HepG2 (cell line): ENCODE results near the gene VAPB. TPM values are rescaled to one million over a fixed set of nuclear protein-coding genes. Genes with fewer than 3 reads are reported as not detected.

ENCODE experiments used
- ATAC-seq: fragments of 200-7000 bp; cut with Tn5 transposase; 3 replicates; pipeline ENCODE4 v1.9.1; 2020; ENCODE audit warnings: mild to moderate bottlenecking, moderate library complexity
- BruUV-seq: library from RNA; stranded (reverse); fragments of 400-500 nt; replicated peaks from 2 replicates; lab custom pipeline; 2021; lab: Mats Ljungman, UMichigan
- CTCF ChIA-PET: fragments of 300-600 bp; formaldehyde crosslinking; extraction: SDS; loops from one replicate; lab custom pipeline; 2021; ENCODE audit warnings: low total read pairs, inconsistent platforms, low intra/inter-chr PET ratio; lab: Yijun Ruan, JAX
- POLR2A ChIA-PET: fragments of 350-600 bp; sonication (Branson Sonifier 250); formaldehyde crosslinking; loops from one replicate; lab custom pipeline; 2020; ENCODE audit warnings: antibody characterized with exemption, inconsistent platforms; lab: Yijun Ruan, JAX
- DNase-seq: peaks from one replicate; pipeline ENCODE4 v3.0.0-alpha.2; 2015; ENCODE audit warnings: low spot score
- FAIRE-seq: peaks from 3 replicates; lab custom pipeline; 2011; peaks lifted over from hg19 to GRCh38; lab: Jason Lieb, UNC
- H2AFZ ChIP-seq: one replicate; pipeline ENCODE4 v1.6.1; 2011; ENCODE audit warnings: low read length, inconsistent platforms
- H3K27ac ChIP-seq: fragments of 300-600 bp; 3 replicates; pipeline ENCODE4 v1.8.0; 2011; ENCODE audit warnings: mixed run types, mild to moderate bottlenecking, mixed read lengths, low read length, inconsistent platforms; ENCODE audit not compliant: insufficient read depth; ENCODE audit errors: extremely low read length
- H3K27me3 ChIP-seq, 2 experiments: fragments of 200-600 bp in 1 of 2; 2 replicates in 1 of 2; 3 replicates in 1 of 2; pipeline versions ENCODE4 v1.6.0 to v1.8.0; 2011; ENCODE audit warnings: low read length in 2 of 2, mild to moderate bottlenecking in 2 of 2, moderate library complexity in 2 of 2, inconsistent platforms in 1 of 2; ENCODE audit not compliant: insufficient read depth in 2 of 2, control insufficient read depth in 1 of 2
- H3K36me3 ChIP-seq, 2 experiments: fragments of 200-600 bp in 1 of 2; replicated peaks in 1 of 2; 2 replicates in 1 of 2; 3 replicates in 1 of 2; pipeline versions ENCODE4 v1.5.1 to v1.8.0; 2011; ENCODE audit warnings: low read length in 2 of 2, inconsistent platforms in 1 of 2; ENCODE audit not compliant: insufficient read depth in 2 of 2, control insufficient read depth in 1 of 2
- H3K4me1 ChIP-seq: 2 replicates; pipeline ENCODE4 v1.5.1; 2012; ENCODE audit warnings: low read length, inconsistent platforms; ENCODE audit not compliant: insufficient read depth
- H3K4me2 ChIP-seq: 2 replicates; pipeline ENCODE4 v1.6.0; 2011; ENCODE audit warnings: low read depth, low read length, inconsistent platforms
- H3K4me3 ChIP-seq, 3 experiments: fragments of 200-600 bp in 1 of 3; sonication (generic), shearing (Covaris generic) in 1 of 3; replicated peaks in 1 of 3; 2 replicates each; pipeline ENCODE4 v1.5.1; 2011 to 2016; ENCODE audit warnings: low read length in 3 of 3, inconsistent platforms in 2 of 3, low read depth in 2 of 3, mild to moderate bottlenecking in 2 of 3, control low read depth in 1 of 3, mixed read lengths in 1 of 3; ENCODE audit not compliant: insufficient read depth in 1 of 3
- H3K79me2 ChIP-seq: one replicate; pipeline ENCODE4 v1.6.1; 2011; ENCODE audit warnings: low read length, inconsistent platforms; ENCODE audit not compliant: insufficient read depth
- H3K9ac ChIP-seq: 2 replicates; pipeline ENCODE4 v1.6.0; 2011; ENCODE audit warnings: mild to moderate bottlenecking, low read depth, low read length, inconsistent platforms; ENCODE audit not compliant: insufficient read depth
- H3K9me3 ChIP-seq: 2 replicates; pipeline ENCODE4 v1.5.1; 2012; ENCODE audit warnings: mild to moderate bottlenecking, low read length
- H4K20me1 ChIP-seq: 2 replicates; pipeline ENCODE4 v1.6.0; 2011; ENCODE audit warnings: inconsistent platforms, mild to moderate bottlenecking, low read length, moderate library complexity; ENCODE audit not compliant: insufficient read depth
- MEIS1 ChIP-seq: sonication (generic); formaldehyde crosslinking; IDR thresholded peaks from 2 replicates; pipeline ENCODE4 v1.9.0; 2021; ENCODE audit warnings: mild to moderate bottlenecking, missing genetic modification reagents, moderate library complexity, borderline replicate concordance
- MEIS2 ChIP-seq: sonication (generic); formaldehyde crosslinking; IDR thresholded peaks from 2 replicates; pipeline ENCODE4 v1.9.0; 2021; ENCODE audit warnings: mild to moderate bottlenecking, missing genetic modification reagents
- POLR2AphosphoS2 ChIP-seq: IDR thresholded peaks from 2 replicates; pipeline ENCODE4 v1.6.1; 2011; ENCODE audit warnings: low read depth, low read length, improper control_type of control experiment
- SALL1 ChIP-seq: sonication (generic); formaldehyde crosslinking; IDR thresholded peaks from 2 replicates; pipeline ENCODE4 v1.8.0; 2022; ENCODE audit warnings: mild to moderate bottlenecking, missing genetic modification reagents
- SATB2 ChIP-seq: sonication (generic); formaldehyde crosslinking; IDR thresholded peaks from 2 replicates; pipeline ENCODE4 v1.5.0; 2020; ENCODE audit warnings: missing genetic modification reagents
- TCF7 ChIP-seq: sonication (generic); IDR thresholded peaks from 2 replicates; pipeline ENCODE4 v1.6.1; 2016; ENCODE audit warnings: antibody characterized with exemption, low read depth
- ZNF605 ChIP-seq: sonication (generic); formaldehyde crosslinking; IDR thresholded peaks from 2 replicates; pipeline ENCODE4 v1.8.0; 2022; ENCODE audit warnings: mild to moderate bottlenecking, missing genetic modification reagents
- ZNF777 ChIP-seq: sonication (generic); formaldehyde crosslinking; IDR thresholded peaks from 2 replicates; pipeline ENCODE4 v1.4.0; 2020; ENCODE audit warnings: missing genetic modification reagents
- WGBS: methylation state at CpG from one replicate; pipeline ENCODE4 v1.1.6; 2017; ENCODE audit warnings: low lambda C conversion rate; 5-methylcytosine and 5-hydroxymethylcytosine counted together
- in situ Hi-C: cut with HindIII; loops from 2 replicates; pipeline ENCODE4 v1.10.0; 2017; ENCODE audit warnings: low pct_unique_long_range_greater_than_20kb; ENCODE audit not compliant: extremely low pct_ligation_motif_present
- intact Hi-C: fragments of 100-400 bp; cut with micrococcal nuclease; formaldehyde crosslinking; loops from one replicate; pipeline ENCODE4 v1.10.0; 2022; ENCODE audit not compliant: unreplicated experiment
- polyA plus RNA-seq, 8 experiments: library from polyadenylated mRNA; depleted of rRNA in 3 of 8; stranded (reverse) in 7 of 8; unstranded in 1 of 8; fragments of >200 nt; fragmentation: Illumina TruSeq in 4 of 8; extraction: Trizol in 4 of 8; gene quantifications; 2 replicates each; pipeline versions ENCODE4 v1.2.1 to v1.2.3, GENCODE V29; 2011 to 2016; ENCODE audit warnings: low read depth in 4 of 8, missing spikeins in 1 of 8, mixed read lengths in 1 of 8; ENCODE audit not compliant: insufficient read depth in 1 of 8
- total RNA-seq, 5 experiments: library from RNA; depleted of rRNA; stranded (reverse); fragments of >200 nt; fragmentation: Illumina TruSeq; extraction: Trizol; gene quantifications; 2 replicates each; pipeline ENCODE4 v1.2.3, GENCODE V29; 2016; ENCODE audit warnings: low read depth in 1 of 5

The VAPB gene
- total and polyA plus RNA-seq, 2 of the 13 experiments (the other 11 are each of a cell fraction or from before 2014, with no cell fraction given) = 18.6 to 48.5 TPM

DNA sequence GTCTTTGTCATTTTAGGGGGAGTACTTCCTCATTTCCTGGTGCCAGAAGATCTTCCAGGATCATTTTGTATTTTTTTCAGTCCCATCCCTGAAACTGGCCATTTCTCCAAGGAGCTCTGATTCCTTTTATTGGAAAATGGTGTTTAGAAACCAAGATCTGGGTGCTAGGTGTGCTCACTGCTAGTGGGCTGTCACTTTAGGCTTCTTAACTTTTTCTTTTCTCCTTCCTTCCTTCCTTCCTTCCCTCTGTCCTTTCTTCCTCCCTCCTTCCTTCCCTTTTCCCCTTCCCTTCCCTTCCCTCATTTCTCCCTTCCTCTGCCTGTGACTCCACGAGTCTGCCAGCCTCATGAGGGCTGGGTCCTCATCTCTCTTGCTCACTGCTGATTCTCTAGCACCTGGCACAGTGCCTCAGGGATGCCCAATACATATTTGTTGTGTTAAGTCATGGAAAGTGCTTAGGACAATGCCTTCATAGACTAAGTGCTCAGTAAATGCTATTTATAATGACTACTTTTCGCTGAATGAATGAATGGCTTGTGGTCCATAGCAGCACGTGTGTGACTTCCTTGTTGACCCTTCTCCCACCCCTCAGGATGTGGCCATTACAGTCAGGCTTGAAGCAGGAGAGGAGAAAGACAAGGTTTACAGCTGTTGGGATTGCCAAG is 89.2 kb downstream of the VAPB start (continued):
- peak; percentile 66; the same call in 1 of the 2 replicates for TF ChIP-seq ZNF605 (CRISPR knock-in tag)

DNA sequence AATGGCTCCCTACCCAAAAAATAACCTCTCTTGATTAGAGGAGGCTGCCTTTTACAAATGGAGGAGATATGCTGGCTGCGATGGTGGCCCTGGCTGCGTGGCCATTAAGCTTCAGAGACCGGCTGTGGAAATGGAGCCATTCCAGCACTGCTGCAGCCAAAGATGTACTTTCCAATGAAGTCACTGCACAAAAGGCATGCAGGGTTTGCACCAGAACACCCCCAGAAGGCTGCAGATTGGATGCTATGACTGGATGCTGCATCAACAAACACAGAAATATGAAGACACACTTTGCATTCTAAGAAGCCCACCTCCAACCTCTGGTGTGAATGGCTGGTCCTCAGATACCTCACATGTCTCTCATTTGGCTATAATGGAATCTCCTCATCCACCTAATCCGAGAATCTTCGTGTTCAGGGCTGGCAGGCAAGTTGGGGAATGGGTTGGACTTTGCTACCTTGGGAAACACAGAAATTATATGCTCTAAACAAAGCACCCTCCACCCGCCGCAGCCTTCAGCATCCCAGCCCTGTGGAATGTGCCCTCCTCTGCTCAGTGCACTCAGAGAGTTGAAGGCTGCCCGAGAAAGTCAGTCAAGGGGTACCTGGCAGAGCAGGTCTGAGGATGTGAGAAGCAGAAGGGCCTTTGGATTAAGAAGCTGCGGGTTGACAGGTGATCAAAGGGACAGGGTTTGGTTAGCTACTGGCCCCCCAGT is 90.9 kb downstream of the VAPB start:
- Histone ChIP-seq H3K4me3 (no peak overlapping the region), H3K4me1 (no peaks in the 10 kb centered on the region), H2AFZ (no peak overlapping the region), H3K4me2 (no peak overlapping the region), H3K27me3 (peaks cover 0 to 21% of the 10 kb centered on the region in 2 experiments; a peak in 1 of 5 replicates), H3K36me3 (no peaks in the 10 kb centered on the region), H3K27ac (no peak overlapping the region), H4K20me1 (no peaks in the 10 kb centered on the region), H3K79me2 (no peaks in the 10 kb centered on the region), H3K9ac (no peak overlapping the region), H3K9me3 (peaks cover 5% of the 10 kb centered on the region; the same call in 1 of the 2 replicates)
- WGBS = 30% methylated on average over 9 of the region's 9 CpGs
- ChIA-PET CTCF (no interaction called here), POLR2A (no interaction called here)
- TF ChIP-seq POLR2AphosphoS2 = no peak
- no peak for TF ChIP-seq TCF7
- no peak for TF ChIP-seq SATB2 (CRISPR knock-in tag)
- TF ChIP-seq ZNF777 (CRISPR knock-in tag) = no peak
- no peak for TF ChIP-seq SALL1 (CRISPR knock-in tag)
- TF ChIP-seq MEIS2 (CRISPR knock-in tag) = no peak
- no peak for TF ChIP-seq MEIS1
- no TSS peak for BruUV-seq
- in situ Hi-C loops (loop anchor here (10.0 kb wide), 1 partner anchor 365 kb away; no protein-coding TSS in a partner anchor), intact Hi-C loops (no loop called here)
- FAIRE-seq = no peak
- DNase-seq = no peak
- ATAC-seq = no peak; the same call in 2 of the 3 replicates
